CD8-positive, alpha-beta memory T cell (primary cell): Measurements from ENCODE around the gene ADISSP. TPM values are rescaled to one million over a fixed set of nuclear protein-coding genes. Genes with fewer than 3 reads are reported as not detected.

Source experiments
- CTCF ChIA-PET: fragments of 350-600 bp; sonication (Branson Sonifier 250); formaldehyde crosslinking; loops from one replicate; lab custom pipeline; 2021; ENCODE audit warnings: antibody characterized with exemption; lab: Charles Lee
- POLR2A ChIA-PET: fragments of 350-600 bp; sonication (Branson Sonifier 250); formaldehyde crosslinking; loops from one replicate; lab custom pipeline; 2021; ENCODE audit warnings: antibody characterized with exemption; lab: Charles Lee
- DNase-seq, 5 donors: peaks; one replicate each; pipeline versions ENCODE4 v3.0.0 to v3.0.0-alpha.2; 2020 to 2022; ENCODE audit warnings: mixed read lengths in 1 of 5
- H3K27ac ChIP-seq: one replicate; pipeline ENCODE4 v1.7.0; 2013; ENCODE audit warnings: low read depth, mild to moderate bottlenecking, low read length, moderate library complexity
- H3K27me3 ChIP-seq: 2 replicates; pipeline ENCODE4 v1.7.0; 2013; ENCODE audit warnings: low read length, mild to moderate bottlenecking; ENCODE audit not compliant: insufficient read depth, poor library complexity, severe bottlenecking
- H3K36me3 ChIP-seq: 2 replicates; pipeline ENCODE4 v1.7.0; 2013; ENCODE audit warnings: mild to moderate bottlenecking, low read length, moderate library complexity; ENCODE audit not compliant: insufficient read depth
- H3K4me1 ChIP-seq: 2 replicates; pipeline ENCODE4 v1.7.0; 2013; ENCODE audit warnings: mild to moderate bottlenecking, low read length, moderate library complexity; ENCODE audit not compliant: insufficient read depth
- H3K4me3 ChIP-seq: 2 replicates; pipeline ENCODE4 v1.7.0; 2013; ENCODE audit warnings: mild to moderate bottlenecking, low read length
- H3K9me3 ChIP-seq: 2 replicates; pipeline ENCODE4 v1.7.0; 2013; ENCODE audit warnings: mild to moderate bottlenecking, low read length
- H3K27ac Mint-ChIP-seq, 8 donors: one replicate each; pipeline ENCODE4 v1.8.0; 2020 to 2021; ENCODE audit warnings: mixed read lengths in 8 of 8, mild to moderate bottlenecking in 6 of 8, inconsistent platforms in 3 of 8, moderate library complexity in 3 of 8
- H3K27me3 Mint-ChIP-seq, 2 donors: one replicate each; pipeline ENCODE4 v1.8.0; 2020 to 2021; ENCODE audit warnings: mixed read lengths in 2 of 2, mild to moderate bottlenecking in 1 of 2, moderate library complexity in 1 of 2
- H3K36me3 Mint-ChIP-seq, 3 donors: one replicate each; pipeline ENCODE4 v1.8.0; 2020 to 2021; ENCODE audit warnings: mixed read lengths in 3 of 3, inconsistent platforms in 1 of 3, mild to moderate bottlenecking in 1 of 3
- H3K4me1 Mint-ChIP-seq, 3 donors: one replicate each; pipeline ENCODE4 v1.8.0; 2020 to 2021; ENCODE audit warnings: mixed read lengths in 3 of 3, inconsistent platforms in 1 of 3, mild to moderate bottlenecking in 1 of 3
- H3K4me3 Mint-ChIP-seq, 7 donors: one replicate each; pipeline ENCODE4 v1.8.0; 2020 to 2021; ENCODE audit warnings: mixed read lengths in 7 of 7, mild to moderate bottlenecking in 6 of 7, moderate library complexity in 4 of 7, inconsistent platforms in 2 of 7
- H3K9me3 Mint-ChIP-seq, 5 donors: one replicate each; pipeline ENCODE4 v1.8.0; 2020 to 2022; ENCODE audit warnings: mixed read lengths in 5 of 5, mild to moderate bottlenecking in 3 of 5, moderate library complexity in 2 of 5, inconsistent platforms in 1 of 5
- polyA plus RNA-seq: library from polyadenylated mRNA; unstranded; fragments of 300-500 nt; fragmentation: Illumina TruSeq; gene quantifications from one replicate; pipeline ENCODE4 v1.2.3, GENCODE V29; 2021
- total RNA-seq, 2 experiments: library from RNA; stranded (reverse); gene quantifications; one replicate each; pipeline ENCODE4 v1.2.3, GENCODE V29; 2021

The ADISSP gene
- total RNA-seq, result 10 to 100 TPM; 72.7 to 74.9 TPM
- 27.0 TPM for polyA plus RNA-seq

GRCh38 chr20:3767427-3768341 is at the start of gene ADISSP:
TSS of gene ADISSP (minus strand) at chr20:3767753. CDS start at chr20:3760100, 7,653 bp downstream.
- Histone ChIP-seq H3K36me3 (no peaks in the 10 kb centered on the region), H3K4me3 (peak within 1 kb of the TSS; percentile 91), H3K27ac (peak within 1 kb of the TSS; percentile 93), H3K27me3 (no peaks in the 10 kb centered on the region), H3K4me1 (peaks cover 22% of the 10 kb centered on the region), H3K9me3 (no peaks in the 10 kb centered on the region)
- peaks cover 7 to 28% (median 19%) of the 10 kb centered on the region in 3 donors for H3K4me1 Mint-ChIP-seq
- ChIA-PET CTCF (interaction anchor here (0.7 to 3.0 kb wide), 20 partner anchors 10 to 318 kb away, joined by 3 to 29 read pairs (median 6); partner anchors contain the start of genes AP5S1, CENPB and SPEF1), POLR2A (interaction anchor here (0.5 to 2.4 kb wide), 14 partner anchors 10 to 404 kb away, joined by 3 to 19 read pairs (median 5); partner anchors contain the start of genes AP5S1, CDC25B, CENPB and SPEF1)
- H3K27ac Mint-ChIP-seq, result peak within 1 kb of the TSS; percentile 87 to 99 (median 98)
- H3K27me3 Mint-ChIP-seq, result peaks cover 5 to 7% of the 10 kb centered on the region in 2 donors
- H3K4me3 Mint-ChIP-seq, result peak within 1 kb of the TSS; percentile 83 to 98 (median 90)
- H3K9me3 Mint-ChIP-seq, result no peaks in the 10 kb centered on the region
- peak; percentile 95 to 98 (median 96) for DNase-seq
- peaks cover 0 to 5% (median 4%) of the 10 kb centered on the region in 3 donors for H3K36me3 Mint-ChIP-seq

GRCh38 chr20:3815703-3816315 is 48.3 kb upstream of the ADISSP start:
- no peaks in the 10 kb centered on the region for H3K9me3 Mint-ChIP-seq
- no peak overlapping the region for H3K4me3 ChIP-seq
- no peaks in the 10 kb centered on the region for H3K27me3 Mint-ChIP-seq
- peaks cover 72 to 86% (median 85%) of the 10 kb centered on the region in 3 donors for H3K4me1 Mint-ChIP-seq
- peaks cover 78% of the 10 kb centered on the region for H3K4me1 ChIP-seq
- H3K36me3 ChIP-seq, result no peaks in the 10 kb centered on the region
- no peaks in the 10 kb centered on the region for H3K9me3 ChIP-seq
- ChIA-PET POLR2A (interaction anchor here (1.0 to 1.4 kb wide), 4 partner anchors 20 to 48 kb away, joined by 3 to 5 read pairs (median 3); partner anchors contain the start of genes CDC25B and CENPB), CTCF (interaction anchor here (1.3 to 18.5 kb wide), 5 partner anchors 20 to 47 kb away, joined by 3 to 262 read pairs (median 8); partner anchors contain the start of genes CDC25B, CENPB and SPEF1)
- no peak overlapping the region for H3K27ac ChIP-seq
- peak overlapping the region; percentile 70 to 88 (median 83) for H3K4me3 Mint-ChIP-seq
- H3K27ac Mint-ChIP-seq, result peak overlapping the region; percentile 83 to 100 (median 98)
- no peaks in the 10 kb centered on the region for H3K27me3 ChIP-seq
- peak in 4 of 5 donors; percentile 24 to 72 (median 62) for DNase-seq
- peaks cover 0 to 8% (median 0%) of the 10 kb centered on the region in 3 donors for H3K36me3 Mint-ChIP-seq

- H3K27me3 ChIP-seq, result no peaks in the 10 kb centered on the region
- peak overlapping the region; percentile 47 to 88 (median 83) for H3K4me3 Mint-ChIP-seq
- peaks cover 0 to 4% (median 0%) of the 10 kb centered on the region in 3 donors for H3K36me3 Mint-ChIP-seq
- ChIA-PET POLR2A (interaction anchor here (1.0 kb wide), 1 partner anchor 47 kb away, joined by 3 read pairs; no protein-coding TSS in a partner anchor), CTCF (interaction anchor here (1.2 to 18.5 kb wide), 7 partner anchors 15 to 62 kb away, joined by 3 to 262 read pairs (median 7); partner anchors contain the start of genes CDC25B, CENPB and SPEF1)
- no peaks in the 10 kb centered on the region for H3K27me3 Mint-ChIP-seq
- H3K9me3 Mint-ChIP-seq, result no peaks in the 10 kb centered on the region
- no peak overlapping the region for H3K4me3 ChIP-seq
- no peak overlapping the region for H3K27ac ChIP-seq
- H3K36me3 ChIP-seq, result no peaks in the 10 kb centered on the region
- DNase-seq, result no peak
- peak overlapping the region; percentile 83 to 100 (median 98) for H3K27ac Mint-ChIP-seq
- peaks cover 85% of the 10 kb centered on the region for H3K4me1 ChIP-seq
- H3K4me1 Mint-ChIP-seq, result peaks cover 76 to 91% (median 90%) of the 10 kb centered on the region in 3 donors
- no peaks in the 10 kb centered on the region for H3K9me3 ChIP-seq
Measured at GRCh38 chr20:3814928-3815495, 47.5 kb upstream of the ADISSP start.

- peak overlapping the region; percentile 92 to 100 (median 100) for H3K27ac Mint-ChIP-seq
- peak in 3 of 5 donors; percentile 48 to 72 (median 51) for DNase-seq
- CTCF ChIA-PET, result interaction anchor here (0.6 to 18.5 kb wide), 8 partner anchors 14 to 61 kb away, joined by 3 to 262 read pairs (median 7); partner anchors contain the start of genes ADISSP, CDC25B, CENPB and SPEF1
- peaks cover 0 to 4% (median 0%) of the 10 kb centered on the region in 3 donors for H3K36me3 Mint-ChIP-seq
- H3K4me3 Mint-ChIP-seq, result peak overlapping the region; percentile 48 to 87 (median 69)
- Histone ChIP-seq H3K36me3 (no peaks in the 10 kb centered on the region), H3K27ac (peak overlapping the region; percentile 3), H3K9me3 (no peaks in the 10 kb centered on the region), H3K27me3 (no peaks in the 10 kb centered on the region), H3K4me1 (peaks cover 80% of the 10 kb centered on the region), H3K4me3 (no peak overlapping the region)
- H3K9me3 Mint-ChIP-seq, result no peaks in the 10 kb centered on the region
- peaks cover 70 to 83% (median 82%) of the 10 kb centered on the region in 3 donors for H3K4me1 Mint-ChIP-seq
- no peaks in the 10 kb centered on the region for H3K27me3 Mint-ChIP-seq
- POLR2A ChIA-PET, result interaction anchor here (0.7 to 2.0 kb wide), 6 partner anchors 10 to 110 kb away, joined by 4 to 11 read pairs (median 6); partner anchors contain the start of genes CDC25B and CENPB
Measured at GRCh38 chr20:3813848-3814581, 46.5 kb upstream of the ADISSP start.

- ChIA-PET CTCF (interaction anchor here (1.0 to 18.5 kb wide), 6 partner anchors 14 to 60 kb away, joined by 3 to 262 read pairs (median 10); partner anchors contain the start of genes ADISSP, CDC25B, CENPB and SPEF1), POLR2A (interaction anchor here (0.7 to 2.0 kb wide), 5 partner anchors 9 to 109 kb away, joined by 5 to 11 read pairs (median 7); partner anchors contain the start of genes CDC25B and CENPB)
- Mint-ChIP-seq H3K27me3 (no peaks in the 10 kb centered on the region), H3K9me3 (no peaks in the 10 kb centered on the region), H3K4me1 (peaks cover 66 to 80% (median 78%) of the 10 kb centered on the region in 3 donors), H3K27ac (peak overlapping the region; percentile 92 to 100 (median 100)), H3K36me3 (peaks cover 0 to 4% (median 0%) of the 10 kb centered on the region in 3 donors), H3K4me3 (peak overlapping the region; percentile 48 to 87 (median 69))
- Histone ChIP-seq H3K9me3 (no peaks in the 10 kb centered on the region), H3K4me1 (peaks cover 74% of the 10 kb centered on the region), H3K36me3 (no peaks in the 10 kb centered on the region), H3K4me3 (no peak overlapping the region), H3K27me3 (no peaks in the 10 kb centered on the region), H3K27ac (peak overlapping the region; percentile 3)
- no peak for DNase-seq
Measured at GRCh38 chr20:3812975-3813847, 45.7 kb upstream of the ADISSP start.

GRCh38 chr20:3812259-3812681 is 44.7 kb upstream of the ADISSP start:
- no peaks in the 10 kb centered on the region for H3K9me3 ChIP-seq
- Mint-ChIP-seq H3K36me3 (peaks cover 0 to 4% (median 0%) of the 10 kb centered on the region in 3 donors), H3K4me3 (peak overlapping the region; percentile 88 to 94 (median 93)), H3K27me3 (no peaks in the 10 kb centered on the region), H3K9me3 (no peaks in the 10 kb centered on the region), H3K4me1 (peaks cover 71 to 82% (median 79%) of the 10 kb centered on the region in 3 donors), H3K27ac (peak overlapping the region; percentile 97 to 100 (median 100))
- no peak for DNase-seq
- ChIA-PET POLR2A (interaction anchor here (1.0 to 3.2 kb wide), 4 partner anchors 8 to 44 kb away, joined by 6 to 20 read pairs (median 8); partner anchors contain the start of genes ADISSP, AP5S1 and CDC25B), CTCF (interaction anchor here (2.3 to 18.5 kb wide), 5 partner anchors 7 to 44 kb away, joined by 10 to 262 read pairs (median 25); partner anchors contain the start of genes ADISSP, AP5S1, CDC25B and CENPB)
- peak overlapping the region; percentile 52 for H3K4me3 ChIP-seq
- peaks cover 77% of the 10 kb centered on the region for H3K4me1 ChIP-seq
- no peaks in the 10 kb centered on the region for H3K27me3 ChIP-seq
- no peaks in the 10 kb centered on the region for H3K36me3 ChIP-seq
- H3K27ac ChIP-seq, result peak overlapping the region; percentile 66
